ENCODE results near the gene OTOP2.
A peak's percentile ranks its signal among the peaks of the same experiment; 100 is the strongest.

The OTOP2 gene

DNA sequence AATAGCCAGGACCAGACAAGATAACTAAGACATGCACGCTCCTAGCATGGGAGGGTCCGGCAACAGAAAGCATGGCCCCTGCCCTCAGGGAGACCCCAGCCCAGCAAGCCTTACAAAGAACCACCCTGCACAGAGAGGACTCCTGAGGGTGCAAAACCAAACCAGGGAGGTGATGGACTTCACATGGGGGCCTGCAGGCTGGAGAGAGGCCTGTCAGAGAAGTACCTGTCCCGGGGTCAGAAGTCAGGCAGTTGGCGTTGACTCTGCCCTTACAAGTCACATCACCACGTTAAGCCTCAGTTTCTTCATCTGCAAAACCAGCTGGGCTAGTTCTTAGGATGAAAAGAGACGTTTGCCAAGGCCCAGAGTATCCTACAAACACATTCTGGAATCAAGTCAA is 4.7 kb downstream of the OTOP2 start:
- DNase-seq, result no peak

DNA sequence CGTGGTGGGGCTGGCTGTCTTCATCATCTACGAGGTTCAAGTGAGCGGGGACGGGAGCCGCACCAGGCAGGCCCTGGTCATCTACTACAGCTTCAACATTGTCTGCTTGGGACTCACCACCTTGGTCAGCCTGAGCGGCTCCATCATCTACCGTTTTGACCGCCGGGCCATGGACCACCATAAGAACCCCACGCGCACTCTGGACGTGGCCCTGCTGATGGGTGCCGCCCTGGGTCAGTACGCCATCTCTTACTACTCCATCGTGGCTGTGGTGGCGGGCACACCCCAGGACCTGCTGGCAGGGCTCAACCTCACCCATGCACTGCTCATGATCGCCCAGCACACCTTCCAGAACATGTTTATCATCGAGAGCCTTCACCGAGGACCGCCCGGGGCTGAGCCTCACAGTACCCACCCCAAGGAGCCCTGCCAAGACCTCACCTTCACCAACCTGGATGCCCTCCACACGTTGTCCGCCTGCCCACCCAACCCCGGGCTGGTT is 6.5 kb downstream of the OTOP2 start:
- DNase-seq, result no peak

DNA sequence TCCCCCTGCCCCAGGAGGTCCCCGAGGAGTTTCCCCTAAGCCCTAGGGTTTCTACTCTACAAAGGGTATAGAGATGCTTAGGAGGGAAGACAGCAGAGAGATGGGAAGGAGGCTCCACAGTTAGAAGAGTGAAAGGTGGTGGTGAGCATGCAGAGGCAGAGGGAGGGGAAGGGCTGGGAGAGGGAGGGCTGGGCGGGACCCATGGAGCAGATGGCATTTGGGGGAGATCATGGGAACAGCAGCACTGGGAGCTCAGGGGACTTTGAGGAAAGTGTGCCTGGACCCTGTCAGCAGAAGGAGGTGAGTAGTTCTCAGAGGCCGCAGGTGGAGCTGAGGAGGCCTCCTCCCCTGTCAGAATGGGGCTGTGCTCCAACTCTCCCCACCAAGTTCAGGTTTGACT is 11.0 kb downstream of the OTOP2 start:
- DNase-seq, result no peak

DNA sequence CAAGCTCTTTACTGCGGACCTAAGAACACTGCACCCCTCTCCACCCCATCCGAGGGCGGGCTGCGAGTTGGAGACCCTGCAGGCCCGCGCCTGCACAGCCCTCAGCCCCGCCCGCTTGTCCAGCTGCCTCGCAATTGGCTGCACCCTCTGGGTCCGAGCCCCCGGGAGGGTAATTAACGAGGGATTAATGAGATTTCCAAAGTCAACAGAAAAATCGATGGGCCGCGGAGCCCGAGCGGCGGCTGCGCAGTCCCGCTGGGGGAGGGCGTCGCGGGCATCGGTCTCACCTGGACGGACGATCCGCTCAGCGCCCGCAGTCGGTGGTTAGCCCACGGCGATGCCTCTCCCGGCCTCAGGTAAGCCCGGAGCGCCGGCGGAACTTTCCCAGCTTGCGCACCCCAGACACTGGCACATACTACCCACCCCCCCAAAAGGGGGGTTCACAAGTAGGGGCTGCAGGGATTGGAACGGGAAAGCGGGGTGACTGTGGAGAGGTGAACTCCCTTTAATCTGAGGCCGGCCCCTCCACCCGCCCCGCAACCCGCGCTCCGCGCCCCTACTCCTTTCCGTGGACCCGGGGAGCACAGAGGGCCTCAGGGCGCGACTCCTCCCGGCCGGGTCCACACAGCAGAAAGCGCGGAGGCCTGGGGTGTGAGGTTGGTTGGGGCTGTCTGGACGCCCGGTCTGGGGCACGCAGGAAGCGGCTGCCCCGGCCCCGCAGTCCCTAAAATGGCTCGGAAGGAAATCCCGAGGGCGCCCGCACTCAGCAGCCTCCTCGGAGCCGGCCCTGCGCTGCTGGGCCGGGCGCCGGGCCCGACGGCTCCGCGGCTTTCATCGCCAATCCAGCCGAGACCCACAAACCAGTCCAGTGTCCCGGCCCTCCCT is 11.8 kb downstream of the OTOP2 start, which contains the start of gene OTOP3:
OTOP3 (plus strand) TSS at position 314 of the 885 bp plus-strand sequence; CDS start at position 338, 24 bp downstream.
- no peak for DNase-seq

DNA sequence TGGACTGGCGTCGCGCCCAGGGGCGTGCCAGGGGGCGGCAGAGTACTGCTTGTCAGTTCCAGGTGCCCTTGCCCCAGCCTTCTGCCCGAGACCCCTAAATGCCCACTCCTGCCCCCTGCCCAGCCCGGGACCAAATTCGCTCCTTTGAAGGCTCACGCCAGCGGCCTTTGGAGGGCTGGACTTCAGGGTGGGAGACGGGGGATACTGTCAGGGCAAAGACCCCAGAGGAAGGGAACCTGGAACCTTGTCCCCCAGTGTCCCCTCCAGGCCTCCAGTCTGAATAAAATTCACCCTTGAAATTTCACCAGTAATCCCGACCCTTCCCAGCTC is 12.4 kb downstream of the OTOP2 start:
- no peak for DNase-seq

DNA sequence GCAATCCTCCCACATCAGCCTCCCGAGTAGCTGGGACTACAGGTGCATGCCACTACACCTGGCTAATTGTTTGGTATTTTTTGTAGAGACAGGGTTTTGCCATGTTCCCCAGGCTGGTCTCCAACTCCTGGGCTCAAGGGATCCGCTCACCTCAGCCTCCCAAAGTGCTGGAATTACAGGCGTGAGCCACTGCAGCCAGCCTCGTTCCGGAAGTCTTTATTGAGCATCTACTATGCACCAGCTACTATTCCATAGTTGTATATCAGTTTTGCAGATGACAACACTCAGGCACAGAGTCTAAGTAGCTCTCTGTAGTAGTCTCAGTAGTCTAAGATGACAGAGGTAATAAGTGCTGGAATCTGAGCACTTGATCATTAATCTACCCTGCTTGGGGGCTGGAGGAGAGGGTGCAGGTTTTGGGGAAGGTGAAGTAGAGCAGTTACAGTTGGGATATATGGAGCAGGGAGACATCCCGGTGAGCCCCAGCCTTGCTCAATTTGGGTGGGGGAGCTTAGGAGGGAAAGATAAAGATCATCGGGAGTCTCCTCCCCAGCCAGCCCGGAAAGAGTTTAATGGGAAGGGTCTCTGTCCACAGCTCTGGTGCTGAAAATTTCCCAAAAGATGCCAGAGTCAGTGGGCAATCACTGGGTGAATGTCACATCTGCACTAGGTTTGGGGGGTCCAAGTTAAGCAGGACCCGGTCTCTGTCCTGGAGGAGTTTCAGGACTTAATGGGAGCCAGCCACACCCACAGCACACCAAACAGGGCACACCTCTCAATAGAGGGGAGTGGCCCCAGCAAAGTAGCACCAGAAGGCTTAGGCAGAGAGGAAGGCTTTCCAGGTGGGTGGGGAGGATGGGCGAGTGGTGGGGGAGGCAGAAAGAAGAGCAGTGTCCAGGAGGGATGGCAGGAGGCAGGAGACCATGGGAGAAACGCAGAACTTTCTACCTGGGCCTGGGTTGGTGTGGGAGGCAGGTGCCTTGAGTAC is 13.3 kb downstream of the OTOP2 start:
- no peak for DNase-seq

DNA sequence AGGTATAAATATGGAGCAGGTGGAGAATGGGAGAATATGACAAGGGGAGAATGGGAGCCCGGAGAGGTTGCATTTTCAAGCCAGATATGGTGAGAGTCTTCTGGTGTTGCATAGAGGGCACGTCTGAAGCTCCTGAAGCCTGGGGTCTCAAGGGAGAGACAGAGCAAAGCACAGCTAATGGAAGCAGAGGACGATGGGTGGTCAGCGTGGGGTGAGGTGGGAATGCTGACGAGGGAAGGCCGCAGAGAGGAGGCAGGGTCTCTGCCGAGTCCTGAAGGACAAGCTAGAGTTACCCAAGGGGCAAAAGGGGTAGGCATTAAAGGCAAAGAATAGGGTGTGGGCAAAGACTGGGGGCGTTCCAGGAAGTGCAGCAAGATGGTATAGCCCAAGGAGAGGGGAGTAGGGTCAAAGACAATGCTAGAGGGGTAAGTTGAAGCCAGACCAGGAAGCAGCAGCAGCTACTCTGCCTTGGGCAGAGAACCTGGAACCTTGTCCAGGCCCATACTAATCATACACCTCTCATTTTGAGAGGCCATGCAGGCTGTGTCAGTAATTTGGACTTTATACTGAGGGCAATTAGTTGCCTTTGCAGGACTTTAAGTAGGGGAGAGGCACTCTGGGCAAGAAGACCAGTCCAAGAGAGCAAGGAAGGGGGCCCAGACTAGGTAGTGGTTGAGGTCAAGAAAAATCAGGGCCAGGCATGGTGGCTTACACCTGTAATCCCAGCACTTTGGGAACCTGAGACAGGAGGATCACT is 14.3 kb downstream of the OTOP2 start:
- DNase-seq, result no peak

DNA sequence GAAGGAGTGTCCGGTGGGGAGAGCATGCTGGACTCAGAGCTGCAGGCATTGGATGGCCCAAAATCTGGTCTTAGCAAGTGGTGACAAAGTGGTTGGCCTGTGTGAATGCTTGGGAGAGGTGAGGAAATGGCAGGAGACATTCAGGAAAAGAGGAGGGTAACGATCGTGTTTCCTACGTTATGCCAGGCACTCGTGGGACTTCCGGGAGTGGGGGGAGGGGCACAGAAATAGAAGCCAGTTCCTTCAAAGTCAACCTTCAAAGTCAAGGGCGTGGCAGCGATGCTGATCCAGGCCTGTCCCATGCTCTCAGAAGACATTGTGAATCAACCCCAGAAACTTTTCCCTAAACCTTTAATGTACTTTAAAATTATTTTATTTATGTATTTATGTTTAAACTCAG is 15.5 kb downstream of the OTOP2 start:
- no peak for DNase-seq

DNA sequence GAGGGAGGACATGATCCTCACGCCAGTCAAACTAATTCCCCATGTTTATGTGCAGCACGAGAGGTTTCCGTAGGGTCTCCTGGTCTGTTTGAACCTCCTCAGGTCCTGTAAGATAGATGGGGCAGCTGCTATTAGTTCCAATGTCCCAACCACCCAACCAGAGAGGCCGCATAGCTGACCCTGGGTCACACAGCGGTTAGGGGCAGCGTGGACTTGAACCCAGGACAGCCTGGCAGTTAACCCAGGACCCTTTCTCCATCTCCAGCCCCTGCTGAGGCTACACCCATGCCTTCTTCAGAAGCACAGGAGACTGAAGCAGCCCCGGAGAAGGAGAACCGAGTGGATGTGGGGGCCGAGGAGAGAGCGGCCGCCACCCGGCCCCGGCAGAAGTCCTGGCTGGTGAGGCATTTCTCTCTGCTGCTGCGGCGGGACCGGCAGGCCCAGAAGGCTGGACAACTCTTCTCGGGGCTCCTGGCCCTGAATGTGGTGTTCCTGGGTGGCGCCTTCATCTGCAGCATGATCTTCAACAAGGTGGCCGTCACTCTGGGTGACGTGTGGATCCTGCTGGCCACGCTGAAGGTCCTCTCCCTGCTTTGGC is 17.2 kb downstream of the OTOP2 start:
- no peak for DNase-seq

DNA sequence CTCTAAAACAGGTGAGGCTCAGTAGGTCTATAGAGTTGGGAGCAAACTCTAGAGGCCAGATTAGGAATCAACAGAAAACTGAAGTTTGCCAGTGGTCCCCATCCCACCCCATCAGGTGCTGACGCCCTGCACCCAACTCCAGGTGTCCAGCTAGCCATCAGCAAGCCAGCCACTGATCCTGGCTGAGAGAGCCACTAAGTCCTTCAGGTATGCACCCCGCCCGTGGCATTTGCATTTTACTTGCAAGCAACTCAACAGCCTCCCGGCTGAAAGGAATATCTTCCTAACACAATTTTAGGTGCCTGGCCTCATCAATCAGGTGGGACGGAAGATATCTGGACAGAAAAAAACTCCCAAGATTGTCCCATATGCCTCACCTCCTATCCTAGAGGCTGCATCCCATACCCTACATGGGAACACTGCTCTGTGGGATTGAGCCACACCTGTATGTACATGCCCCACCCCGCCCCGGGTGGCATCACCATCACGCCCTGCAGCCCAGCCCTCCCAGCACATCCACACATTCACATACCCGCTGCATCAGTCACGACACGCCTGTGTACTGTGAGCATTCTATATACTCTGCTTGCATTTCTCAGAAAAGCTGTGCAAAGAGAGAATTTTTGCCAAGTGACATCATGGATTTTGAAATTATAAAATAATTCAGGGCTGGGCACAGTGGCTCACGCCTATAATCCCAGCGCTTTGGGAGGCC is 19.9 kb downstream of the OTOP2 start:
- DNase-seq, result no peak

DNA sequence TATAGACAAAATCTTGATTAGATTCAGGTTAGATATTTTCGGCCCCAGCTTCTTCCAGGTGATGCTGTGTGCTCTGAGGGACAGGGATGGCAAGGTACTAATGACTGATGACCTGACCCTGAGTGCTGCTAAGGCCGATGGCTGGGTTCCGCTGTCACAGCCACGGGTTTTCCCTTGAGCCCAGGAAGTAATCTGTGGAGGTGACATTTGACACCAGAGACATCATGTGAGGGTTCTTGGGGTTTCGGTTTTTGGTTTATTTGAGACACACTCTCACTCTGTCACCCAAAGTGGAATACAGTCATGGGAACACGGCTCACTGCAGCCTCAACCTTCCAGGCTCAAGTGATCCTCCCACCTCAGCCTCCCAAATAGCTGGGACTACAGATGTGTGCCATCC is 21.5 kb downstream of the OTOP2 start:
- no peak for DNase-seq

DNA sequence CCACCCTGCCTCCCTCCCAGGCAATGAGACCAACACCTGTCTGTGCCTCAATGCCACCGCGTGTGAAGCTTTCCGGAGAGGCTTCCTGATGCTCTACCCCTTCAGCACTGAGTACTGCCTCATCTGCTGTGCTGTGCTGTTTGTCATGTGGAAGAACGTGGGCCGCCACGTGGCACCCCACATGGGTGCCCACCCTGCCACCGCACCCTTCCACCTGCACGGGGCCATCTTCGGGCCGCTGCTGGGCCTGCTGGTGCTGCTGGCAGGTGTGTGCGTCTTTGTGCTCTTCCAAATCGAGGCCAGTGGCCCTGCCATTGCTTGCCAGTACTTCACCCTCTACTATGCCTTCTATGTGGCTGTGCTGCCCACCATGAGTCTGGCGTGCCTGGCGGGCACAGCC is 22.6 kb downstream of the OTOP2 start:
- no peak for DNase-seq

DNA sequence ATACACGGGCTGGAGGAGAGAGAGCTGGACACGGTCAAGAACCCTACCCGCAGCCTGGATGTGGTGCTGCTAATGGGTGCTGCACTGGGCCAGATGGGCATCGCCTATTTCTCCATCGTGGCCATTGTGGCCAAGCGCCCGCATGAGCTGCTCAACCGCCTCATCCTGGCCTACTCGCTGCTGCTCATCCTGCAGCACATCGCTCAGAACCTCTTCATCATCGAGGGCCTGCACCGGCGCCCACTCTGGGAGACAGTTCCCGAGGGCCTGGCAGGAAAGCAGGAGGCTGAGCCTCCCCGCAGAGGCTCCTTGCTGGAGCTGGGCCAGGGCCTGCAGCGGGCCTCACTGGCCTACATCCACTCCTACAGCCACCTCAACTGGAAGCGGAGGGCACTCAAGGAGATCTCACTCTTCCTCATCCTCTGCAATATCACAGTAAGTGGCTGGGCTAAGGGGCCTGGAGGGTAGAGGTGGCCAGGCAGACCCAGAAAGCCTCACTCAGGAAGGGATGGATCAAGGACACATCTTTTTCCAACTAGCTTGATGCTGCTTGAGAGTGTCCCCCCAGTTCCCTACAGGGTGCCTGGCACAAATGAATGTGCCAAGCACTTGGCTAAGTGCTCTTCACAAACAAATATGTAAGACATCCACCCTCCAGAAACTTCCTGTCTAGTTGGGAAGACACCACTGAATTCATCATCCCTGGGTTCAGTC is 23.1 kb downstream of the OTOP2 start:
- no peak for DNase-seq

DNA sequence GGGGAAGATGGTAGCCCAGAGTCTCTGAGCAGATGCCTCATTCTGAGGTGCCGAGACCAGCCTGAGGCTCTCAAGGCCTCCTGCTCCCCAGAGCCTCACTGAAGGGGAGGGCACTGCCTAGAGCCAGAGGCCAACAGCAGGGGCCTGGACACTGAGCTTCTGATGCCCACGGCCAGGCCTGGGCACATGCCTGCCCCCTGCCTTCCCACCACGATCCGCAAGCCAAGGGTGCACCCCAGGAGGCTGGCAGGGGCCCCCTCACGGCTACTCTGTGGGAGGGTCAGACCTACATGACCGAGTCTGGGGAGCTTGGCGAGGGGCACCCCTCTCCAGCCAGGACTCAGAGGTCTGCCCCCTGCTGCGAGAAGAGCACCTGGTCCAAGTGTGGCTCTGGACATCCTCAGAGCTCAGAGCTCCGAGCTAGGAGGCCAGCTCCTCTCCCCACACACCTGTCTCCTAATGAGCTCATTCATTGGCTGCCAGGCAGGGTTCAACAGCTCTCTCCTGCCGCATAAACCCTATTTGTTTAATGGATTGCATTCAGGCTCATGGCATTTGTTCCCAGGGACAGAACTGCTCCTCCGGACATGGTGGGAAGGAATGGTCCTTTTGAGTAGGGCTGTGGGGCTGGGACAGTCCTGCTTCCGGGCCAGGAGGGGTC is 25.5 kb downstream of the OTOP2 start:
- peak; percentile 42 for DNase-seq

DNA sequence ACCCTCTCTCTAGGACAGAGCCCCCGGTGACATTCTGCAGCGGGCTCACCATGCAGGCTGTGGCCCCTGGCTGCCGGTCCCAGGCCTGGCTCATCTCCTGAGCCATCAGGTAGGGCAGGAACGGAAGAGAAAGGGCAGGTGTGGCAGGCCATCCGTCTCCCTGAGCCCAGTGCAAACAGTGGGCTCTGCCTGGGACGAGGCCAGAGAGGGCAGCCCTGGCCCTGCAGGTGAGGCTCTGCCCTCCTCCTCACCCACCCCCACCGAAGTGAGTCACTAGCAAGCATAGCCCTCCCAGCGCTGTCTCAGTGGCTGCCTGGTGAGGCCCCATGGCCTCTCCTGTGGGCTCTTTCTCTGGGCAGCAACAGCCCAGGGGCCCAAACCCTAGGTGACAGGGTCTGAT is 26.1 kb downstream of the OTOP2 start:
- DNase-seq, result no peak

DNA sequence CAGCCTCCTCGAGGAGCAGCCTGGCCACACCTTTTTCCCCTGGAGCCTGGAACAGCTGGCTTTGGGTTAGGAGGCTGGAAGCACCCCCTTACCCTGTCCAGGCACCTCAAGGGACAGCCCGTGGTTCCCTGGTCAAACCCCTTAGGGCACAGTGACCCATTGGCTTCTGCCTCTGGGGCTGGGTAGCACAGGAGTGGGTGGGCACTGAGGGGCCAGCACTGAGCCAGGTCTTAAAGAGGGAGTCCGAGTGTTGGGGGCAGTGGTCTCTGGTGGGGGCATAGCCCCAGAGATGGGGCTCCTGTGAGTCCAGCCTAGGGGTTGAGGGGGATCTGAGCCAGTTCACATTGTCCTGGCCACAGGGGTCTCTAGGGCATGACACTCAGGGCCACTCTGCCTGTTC is 27.0 kb downstream of the OTOP2 start:
- DNase-seq, result no peak

DNA sequence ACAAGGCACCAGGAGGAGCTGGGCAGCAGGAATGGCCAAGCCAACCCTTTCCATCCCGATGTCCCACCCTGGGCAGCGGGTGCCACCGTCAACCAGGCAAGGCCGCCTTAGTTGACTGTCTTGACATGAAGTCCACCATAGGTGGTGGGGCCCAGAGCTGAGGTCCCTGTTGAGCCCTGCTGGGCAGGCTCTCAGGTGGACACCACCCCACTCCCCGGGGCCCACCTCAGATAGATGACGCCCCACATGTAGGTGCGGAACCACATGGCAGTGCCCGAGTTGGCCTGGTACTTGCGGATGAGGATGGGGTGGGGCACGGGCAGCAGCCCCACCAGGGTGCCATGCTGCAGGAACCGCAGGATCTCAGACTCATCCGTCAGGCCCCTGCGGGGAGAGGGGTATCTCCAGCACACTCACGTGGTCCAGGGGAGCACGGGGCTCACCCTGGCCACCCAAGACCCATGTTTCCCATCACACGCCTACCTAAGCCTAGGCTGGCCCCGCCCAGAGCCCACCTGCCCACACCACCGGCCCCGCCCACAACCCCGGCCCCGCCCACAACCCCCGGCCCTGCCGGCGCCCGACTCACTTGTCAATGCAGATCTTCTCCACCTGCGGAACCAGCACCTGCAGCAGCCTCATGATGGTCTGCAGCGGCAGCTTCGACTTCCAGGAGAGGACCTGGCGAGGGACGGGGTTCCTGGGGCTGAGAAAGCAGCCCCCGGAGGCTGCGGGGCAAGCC is 27.8 kb downstream of the OTOP2 start:
- no peak for DNase-seq

DNA sequence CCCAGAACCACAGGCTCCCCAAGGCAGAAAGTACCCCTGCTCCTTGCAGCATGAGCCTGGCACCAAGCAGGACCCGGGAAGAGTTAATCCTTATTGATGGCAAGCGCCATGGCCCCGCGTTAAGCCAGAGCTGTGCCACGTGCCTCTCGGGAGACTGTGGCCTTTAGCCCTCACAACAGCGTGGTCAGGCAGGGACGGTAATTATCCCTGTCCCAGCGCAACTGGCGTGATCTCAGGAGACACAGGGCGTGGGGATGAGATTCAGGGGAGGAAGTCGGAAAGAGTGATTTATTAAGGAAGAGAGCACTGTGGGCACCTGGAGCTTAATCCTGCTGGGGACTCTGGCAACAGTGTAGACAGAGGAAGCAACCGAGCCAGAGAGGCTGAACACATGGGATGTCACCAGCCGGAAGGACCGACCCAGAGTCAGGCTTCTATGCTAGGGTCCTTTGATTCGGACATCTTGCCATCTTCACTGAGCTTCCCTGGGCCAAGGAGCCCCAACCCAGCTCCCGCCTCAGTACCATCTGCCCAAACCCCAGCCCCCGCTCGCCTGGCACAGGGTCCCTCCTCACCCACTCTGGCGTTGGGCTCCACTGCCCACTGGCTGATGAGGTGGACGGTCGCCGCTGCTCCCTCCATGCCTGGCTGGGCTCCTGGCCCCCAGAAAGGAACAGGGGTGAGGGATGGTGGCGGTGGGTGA is 28.5 kb downstream of the OTOP2 start:
- DNase-seq, result no peak

DNA sequence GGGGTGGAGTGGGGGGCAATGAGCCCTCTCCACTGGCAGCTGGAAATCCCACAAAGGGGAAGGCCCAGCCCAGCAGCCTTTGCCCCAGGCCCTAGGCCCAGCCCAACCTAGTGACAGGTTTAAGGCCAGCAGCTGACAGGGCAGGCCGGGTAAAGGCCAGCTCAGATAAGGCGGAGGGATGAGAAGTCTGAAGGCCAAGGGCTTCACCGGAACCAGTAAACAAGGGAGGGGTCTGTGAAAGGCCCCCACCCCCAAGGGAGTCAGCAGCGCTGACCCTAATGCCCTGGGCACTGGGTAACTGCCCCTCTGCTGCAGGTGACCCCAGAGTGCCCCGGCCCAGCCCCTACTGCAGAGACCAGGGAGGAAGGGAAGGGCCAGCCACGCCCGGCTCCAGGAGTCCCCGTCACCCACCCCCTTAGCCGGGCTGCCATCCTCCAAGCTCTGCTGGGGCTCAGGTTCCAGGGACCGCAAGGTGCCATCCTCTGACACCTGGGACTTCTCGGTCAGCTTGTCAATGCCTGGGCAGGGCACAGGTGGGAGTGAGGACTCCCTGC is 29.1 kb downstream of the OTOP2 start:
- no peak for DNase-seq

Data from NCI-H526 treated with DMSO at 0.1 percent for 48 hours (cell line).